DOHH2 (cell line): ENCODE results near the gene ABCC11.

Source experiments
- EZH2phosphoT487 ChIP-seq: fragments of 200-600 bp; sonication (generic); IDR thresholded peaks from 2 replicates; pipeline ENCODE4 v1.6.1; 2017; ENCODE audit warnings: borderline replicate concordance, mild to moderate bottlenecking, antibody characterized with exemption, low read length, moderate library complexity, mixed read lengths
- TF ChIP-seq, protein P1 (sequence below): fragments of 200-600 bp; sonication (generic); IDR thresholded peaks from one replicate; pipeline ENCODE4 v1.5.1; 2014; ENCODE audit warnings: antibody characterized with exemption, mild to moderate bottlenecking, low read depth, low read length; ENCODE audit not compliant: poor library complexity, severe bottlenecking

DNA sequence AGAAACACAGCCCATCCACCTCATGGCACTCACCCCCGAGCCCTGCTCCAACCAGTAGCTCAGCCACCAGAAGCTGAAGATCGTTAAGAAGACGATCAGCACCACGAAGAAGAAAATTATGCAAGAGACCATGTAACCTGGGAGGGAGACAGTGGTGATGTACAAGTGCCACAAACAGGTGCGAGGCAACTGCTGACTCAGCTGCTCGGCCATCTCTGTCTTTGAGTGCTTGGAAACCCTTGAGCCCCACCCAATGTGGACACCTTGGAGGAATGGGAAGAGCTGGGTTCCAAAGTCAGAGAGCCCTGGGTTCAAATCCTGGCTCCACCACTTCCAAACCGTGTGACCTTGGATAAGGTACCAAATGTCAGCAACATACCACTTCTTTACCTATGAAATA is 53.5 kb downstream of the ABCC11 start:
- TF ChIP-seq, protein P1, sequence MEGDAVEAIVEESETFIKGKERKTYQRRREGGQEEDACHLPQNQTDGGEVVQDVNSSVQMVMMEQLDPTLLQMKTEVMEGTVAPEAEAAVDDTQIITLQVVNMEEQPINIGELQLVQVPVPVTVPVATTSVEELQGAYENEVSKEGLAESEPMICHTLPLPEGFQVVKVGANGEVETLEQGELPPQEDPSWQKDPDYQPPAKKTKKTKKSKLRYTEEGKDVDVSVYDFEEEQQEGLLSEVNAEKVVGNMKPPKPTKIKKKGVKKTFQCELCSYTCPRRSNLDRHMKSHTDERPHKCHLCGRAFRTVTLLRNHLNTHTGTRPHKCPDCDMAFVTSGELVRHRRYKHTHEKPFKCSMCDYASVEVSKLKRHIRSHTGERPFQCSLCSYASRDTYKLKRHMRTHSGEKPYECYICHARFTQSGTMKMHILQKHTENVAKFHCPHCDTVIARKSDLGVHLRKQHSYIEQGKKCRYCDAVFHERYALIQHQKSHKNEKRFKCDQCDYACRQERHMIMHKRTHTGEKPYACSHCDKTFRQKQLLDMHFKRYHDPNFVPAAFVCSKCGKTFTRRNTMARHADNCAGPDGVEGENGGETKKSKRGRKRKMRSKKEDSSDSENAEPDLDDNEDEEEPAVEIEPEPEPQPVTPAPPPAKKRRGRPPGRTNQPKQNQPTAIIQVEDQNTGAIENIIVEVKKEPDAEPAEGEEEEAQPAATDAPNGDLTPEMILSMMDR = no peak
- no peak for TF ChIP-seq EZH2phosphoT487
